Right renal pelvis (tissue), 4 donors: ENCODE measurements around the gene CORT. TPM values are rescaled to one million over a fixed set of nuclear protein-coding genes. Genes with fewer than 3 reads are reported as not detected.
"Not testable (repeated sequence)": the region's sequence is repeated elsewhere in the genome, so short reads cannot be mapped to it uniquely, and the experiment has no call there.

Experiments used
- DNase-seq, 4 donors: peaks; one replicate each; pipeline ENCODE4 v3.0.0-alpha.2; 2013; ENCODE audit warnings: low read depth in 4 of 4, low spot score in 3 of 4, missing footprints in 1 of 4
- polyA plus RNA-seq, 4 donors: library from polyadenylated mRNA; unstranded; fragments of 120-200 nt; gene quantifications; one replicate each; pipeline ENCODE4 v1.2.1, GENCODE V29; 2013; ENCODE audit not compliant: insufficient read length in 4 of 4

CORT gene
- 1 to 10 TPM in 3 of 4 donors, under 1 TPM in 1; 0.82 to 1.6 (median 1.4) TPM for polyA plus RNA-seq

- no peak for DNase-seq
These were observed at the start of gene CORT for GRCh38 chr1:10449751-10450150. TSS of gene CORT (plus strand) at chr1:10450031. CDS start at chr1:10450224, 193 bp downstream.

GRCh38 chr1:10401281-10401680 is 48.5 kb upstream of the CORT start:
- no peak for DNase-seq

GRCh38 chr1:10402729-10403274 is 47.0 kb upstream of the CORT start:
- no peak for DNase-seq

GRCh38 chr1:10407201-10407600 is 42.6 kb upstream of the CORT start:
- no peak for DNase-seq

GRCh38 chr1:10415211-10415930 is 34.5 kb upstream of the CORT start:
- no peak for DNase-seq

- not testable (repeated sequence) for DNase-seq
These were observed 33.9 kb upstream of the CORT start for GRCh38 chr1:10415967-10416366.

GRCh38 chr1:10418741-10419140 is 31.1 kb upstream of the CORT start:
- not testable (repeated sequence) for DNase-seq

- no peak for DNase-seq
These were observed 30.5 kb upstream of the CORT start for GRCh38 chr1:10419351-10419750.

GRCh38 chr1:10421637-10422036 is 28.2 kb upstream of the CORT start:
- DNase-seq = no peak

GRCh38 chr1:10424034-10424433 is 25.8 kb upstream of the CORT start:
- no peak for DNase-seq

GRCh38 chr1:10424651-10425050 is 25.2 kb upstream of the CORT start:
- no peak for DNase-seq

GRCh38 chr1:10425826-10426534 is 23.9 kb upstream of the CORT start:
- not testable (repeated sequence) for DNase-seq

- DNase-seq = not testable (repeated sequence)
These were observed 23.3 kb upstream of the CORT start for GRCh38 chr1:10426535-10426848.

GRCh38 chr1:10428984-10429383 is 20.8 kb upstream of the CORT start:
- no peak for DNase-seq

GRCh38 chr1:10429868-10430215 is 20.0 kb upstream of the CORT start:
- no peak for DNase-seq

GRCh38 chr1:10430216-10431069 is 19.4 kb upstream of the CORT start, which contains the start of gene CENPS:
TSS of gene CENPS (plus strand) at chr1:10430433. CDS start at chr1:10430518, 85 bp downstream.
- DNase-seq = peak; percentile 75 to 96 (median 86)

GRCh38 chr1:10431070-10431730 is 18.6 kb upstream of the CORT start:
- no peak for DNase-seq

GRCh38 chr1:10432910-10433700 is 16.7 kb upstream of the CORT start:
- DNase-seq = no peak

- no peak for DNase-seq
These were observed 16.0 kb upstream of the CORT start for GRCh38 chr1:10433790-10434189.

GRCh38 chr1:10434590-10434989 is 15.2 kb upstream of the CORT start:
- DNase-seq = no peak
